Adrenal gland (tissue), 5 donors: Measurements from ENCODE around the gene CDC23.

ENCODE experiments used
- CTCF ChIP-seq, 6 experiments: fragments of 450-650 bp in 4 of 6; fragments of 200-600 bp in 2 of 6; sonication (generic) in 1 of 6; IDR thresholded peaks; 1 replicate in 5 of 6; 2 replicates in 1 of 6; pipeline versions ENCODE4 v1.5.1 to v1.8.0; 2016 to 2021; ENCODE audit warnings: antibody characterized with exemption in 6 of 6, mild to moderate bottlenecking in 2 of 6, moderate library complexity in 1 of 6
- POLR2A ChIP-seq, 2 donors: fragments of 450-650 bp; IDR thresholded peaks; one replicate each; pipeline ENCODE4 v1.6.1; 2017; ENCODE audit warnings: antibody characterized with exemption in 2 of 2, mild to moderate bottlenecking in 2 of 2, moderate library complexity in 1 of 2
- donor health status: DM: no; HTN: no; CAD: no.

- TF ChIP-seq CTCF (IDR thresholded peaks at IDR 0.05) (no peak), POLR2A (IDR thresholded peaks at IDR 0.05) (no peak)
These were observed 63.6 kb downstream of the CDC23 start for GRCh38 chr5:138149530-138149929.
